Gastrocnemius medialis (tissue), 4 donors: ENCODE measurements around the gene TMTC2.

Source experiments
- POLR2A ChIP-seq, 2 donors: fragments of 450-650 bp; IDR thresholded peaks; one replicate each; pipeline ENCODE4 v1.6.1; 2017; ENCODE audit warnings: antibody characterized with exemption in 2 of 2, mild to moderate bottlenecking in 2 of 2, moderate library complexity in 2 of 2
- TF ChIP-seq, protein P1 (sequence below), 5 experiments: fragments of 450-650 bp in 3 of 5; fragments of 200-600 bp in 2 of 5; sonication (generic) in 2 of 5; IDR thresholded peaks in 4 of 5; conservative IDR thresholded peaks in 1 of 5; 1 replicate in 4 of 5; 2 replicates in 1 of 5; pipeline ENCODE4 v1.5.1; 2016 to 2019; ENCODE audit warnings: antibody characterized with exemption in 5 of 5, mild to moderate bottlenecking in 3 of 5, moderate library complexity in 3 of 5

DNA sequence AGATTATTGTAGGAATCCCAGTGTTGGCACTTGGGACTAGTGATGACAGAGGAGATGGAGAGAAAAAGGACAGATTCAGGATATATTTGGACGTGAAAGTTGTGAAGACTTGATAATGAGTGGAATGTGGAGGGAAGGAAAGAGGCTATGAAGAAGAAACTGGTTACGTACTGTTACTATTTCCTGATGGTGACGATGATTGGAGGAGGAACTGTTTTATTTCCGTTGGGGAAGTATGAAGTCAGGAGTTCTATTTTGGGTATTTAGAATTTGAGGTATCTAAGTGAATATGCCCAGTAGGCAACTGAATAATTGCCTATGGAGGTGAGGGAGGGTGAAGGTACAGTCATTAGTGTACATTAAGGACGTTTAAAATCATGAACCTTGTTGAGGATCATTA is 207.2 kb downstream of the TMTC2 start:
- no peak for TF ChIP-seq POLR2A (IDR thresholded peaks at IDR 0.05)
- TF ChIP-seq, protein P1, sequence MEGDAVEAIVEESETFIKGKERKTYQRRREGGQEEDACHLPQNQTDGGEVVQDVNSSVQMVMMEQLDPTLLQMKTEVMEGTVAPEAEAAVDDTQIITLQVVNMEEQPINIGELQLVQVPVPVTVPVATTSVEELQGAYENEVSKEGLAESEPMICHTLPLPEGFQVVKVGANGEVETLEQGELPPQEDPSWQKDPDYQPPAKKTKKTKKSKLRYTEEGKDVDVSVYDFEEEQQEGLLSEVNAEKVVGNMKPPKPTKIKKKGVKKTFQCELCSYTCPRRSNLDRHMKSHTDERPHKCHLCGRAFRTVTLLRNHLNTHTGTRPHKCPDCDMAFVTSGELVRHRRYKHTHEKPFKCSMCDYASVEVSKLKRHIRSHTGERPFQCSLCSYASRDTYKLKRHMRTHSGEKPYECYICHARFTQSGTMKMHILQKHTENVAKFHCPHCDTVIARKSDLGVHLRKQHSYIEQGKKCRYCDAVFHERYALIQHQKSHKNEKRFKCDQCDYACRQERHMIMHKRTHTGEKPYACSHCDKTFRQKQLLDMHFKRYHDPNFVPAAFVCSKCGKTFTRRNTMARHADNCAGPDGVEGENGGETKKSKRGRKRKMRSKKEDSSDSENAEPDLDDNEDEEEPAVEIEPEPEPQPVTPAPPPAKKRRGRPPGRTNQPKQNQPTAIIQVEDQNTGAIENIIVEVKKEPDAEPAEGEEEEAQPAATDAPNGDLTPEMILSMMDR (IDR thresholded peaks at IDR 0.05 in 4 of 5, conservative IDR thresholded peaks at IDR 0.05 in 1 of 5): no peak
